H9 (cell line): ENCODE measurements around the gene PCNX3. TPM values are rescaled to one million over a fixed set of nuclear protein-coding genes. Genes with fewer than 3 reads are reported as not detected.

Experiments used
- DNase-seq: peaks from one replicate; pipeline ENCODE4 v3.0.0-alpha.2; 2017
- H2AFZ ChIP-seq: one replicate; pipeline ENCODE4 v1.6.1; 2013; ENCODE audit warnings: mild to moderate bottlenecking, low read length, control low read depth, moderate library complexity
- H2AK5ac ChIP-seq: 2 replicates; pipeline ENCODE4 v1.6.1; 2013; ENCODE audit warnings: low read length, control low read depth, mixed read lengths; ENCODE audit not compliant: insufficient read length
- H2BK120ac ChIP-seq: one replicate; pipeline ENCODE4 v1.6.1; 2013; ENCODE audit warnings: low read depth, mild to moderate bottlenecking, low read length, control low read depth, inconsistent platforms; ENCODE audit not compliant: poor library complexity, severe bottlenecking
- H2BK12ac ChIP-seq: 2 replicates; pipeline ENCODE4 v1.6.1; 2013; ENCODE audit warnings: low read length, control low read depth, mixed read lengths, low read depth; ENCODE audit not compliant: insufficient read length
- H2BK15ac ChIP-seq: 2 replicates; pipeline ENCODE4 v1.6.1; 2013; ENCODE audit warnings: low read depth, low read length, control low read depth
- H2BK20ac ChIP-seq: one replicate; pipeline ENCODE4 v1.6.1; 2013; ENCODE audit warnings: low read depth, mild to moderate bottlenecking, low read length, control low read depth, inconsistent platforms; ENCODE audit not compliant: poor library complexity, severe bottlenecking
- H2BK5ac ChIP-seq: 2 replicates; pipeline ENCODE4 v1.6.1; 2013; ENCODE audit warnings: low read length, control low read depth, mixed read lengths; ENCODE audit not compliant: insufficient read length
- H3K14ac ChIP-seq: 2 replicates; pipeline ENCODE4 v1.6.1; 2013; ENCODE audit warnings: low read length, control low read depth; ENCODE audit not compliant: insufficient read depth
- H3K18ac ChIP-seq: 2 replicates; pipeline ENCODE4 v1.6.1; 2013; ENCODE audit warnings: low read depth, mild to moderate bottlenecking, mixed read lengths, low read length, control low read depth; ENCODE audit not compliant: insufficient read length
- H3K23ac ChIP-seq: 2 replicates; pipeline ENCODE4 v1.6.1; 2013; ENCODE audit warnings: low read length, control low read depth, mixed read lengths, low read depth; ENCODE audit not compliant: insufficient read length
- H3K23me2 ChIP-seq: 2 replicates; pipeline ENCODE4 v1.6.1; 2013; ENCODE audit warnings: low read depth, mild to moderate bottlenecking, mixed read lengths, low read length, control low read depth; ENCODE audit not compliant: insufficient read length, poor library complexity, severe bottlenecking
- H3K27ac ChIP-seq: 2 replicates; pipeline ENCODE4 v1.5.1; 2013; ENCODE audit warnings: low read length, control low read depth, mixed read lengths, low read depth; ENCODE audit not compliant: insufficient read length
- H3K27me3 ChIP-seq: 2 replicates; pipeline ENCODE4 v1.6.1; 2013; ENCODE audit warnings: low read length, control low read depth, inconsistent platforms; ENCODE audit not compliant: insufficient read depth
- H3K4ac ChIP-seq: 2 replicates; pipeline ENCODE4 v1.6.1; 2013; ENCODE audit warnings: low read depth, mild to moderate bottlenecking, control low read depth, inconsistent platforms, low read length, moderate library complexity
- H3K4me1 ChIP-seq: 2 replicates; pipeline ENCODE4 v1.6.1; 2013; ENCODE audit warnings: low read length, control low read depth, inconsistent platforms; ENCODE audit not compliant: insufficient read depth
- H3K4me2 ChIP-seq: 2 replicates; pipeline ENCODE4 v1.6.1; 2013; ENCODE audit warnings: low read length, control low read depth, mixed read lengths; ENCODE audit not compliant: insufficient read length, insufficient read depth
- H3K56ac ChIP-seq: 2 replicates; pipeline ENCODE4 v1.6.1; 2013; ENCODE audit warnings: low read depth, mild to moderate bottlenecking, mixed read lengths, low read length, control low read depth; ENCODE audit not compliant: insufficient read length
- H3K79me1 ChIP-seq: 2 replicates; pipeline ENCODE4 v1.6.1; 2013; ENCODE audit warnings: low read depth, mild to moderate bottlenecking, moderate library complexity, low read length, control low read depth, inconsistent platforms; ENCODE audit not compliant: insufficient read depth, poor library complexity, severe bottlenecking
- H3K79me2 ChIP-seq: 2 replicates; pipeline ENCODE4 v1.6.1; 2013; ENCODE audit warnings: low read length, control low read depth, inconsistent platforms; ENCODE audit not compliant: insufficient read depth
- H3K9ac ChIP-seq: 2 replicates; pipeline ENCODE4 v1.6.1; 2013; ENCODE audit warnings: low read length, control low read depth, mixed read lengths; ENCODE audit not compliant: insufficient read length; ENCODE audit errors: extremely low read depth
- H3K9me3 ChIP-seq: one replicate; pipeline ENCODE4 v1.6.1; 2013; ENCODE audit warnings: low read depth, low read length, inconsistent platforms; ENCODE audit not compliant: control insufficient read depth
- H3T11ph ChIP-seq: one replicate; pipeline ENCODE4 v1.6.1; 2013; ENCODE audit warnings: mild to moderate bottlenecking, low read length, control low read depth, inconsistent platforms
- H4K20me1 ChIP-seq: one replicate; pipeline ENCODE4 v1.6.1; 2013; ENCODE audit not compliant: control insufficient read depth, insufficient read length, insufficient read depth
- H4K5ac ChIP-seq: 2 replicates; pipeline ENCODE4 v1.6.1; 2013; ENCODE audit warnings: low read depth, mild to moderate bottlenecking, mixed read lengths, low read length, control low read depth; ENCODE audit not compliant: insufficient read length
- H4K8ac ChIP-seq: replicated peaks from 2 replicates; pipeline ENCODE4 v1.6.1; 2013; ENCODE audit warnings: low read length, control low read depth, mixed read lengths, low read depth; ENCODE audit not compliant: insufficient read length
- H4K91ac ChIP-seq: 2 replicates; pipeline ENCODE4 v1.6.1; 2013; ENCODE audit warnings: low read depth, mild to moderate bottlenecking, moderate library complexity, mixed read lengths, low read length, control low read depth; ENCODE audit not compliant: insufficient read length
- H3K27ac Mint-ChIP-seq, 3 experiments: 2 replicates in 2 of 3; 3 replicates in 1 of 3; pipeline ENCODE4 v1.8.0; 2020 to 2021; ENCODE audit warnings: mixed read lengths in 3 of 3, mild to moderate bottlenecking in 1 of 3, moderate library complexity in 1 of 3
- H3K27me3 Mint-ChIP-seq: 2 replicates; pipeline ENCODE4 v1.8.0; 2021; ENCODE audit warnings: low read depth, mild to moderate bottlenecking, moderate library complexity, mixed read lengths
- H3K36me3 Mint-ChIP-seq, 3 experiments: 2 replicates in 2 of 3; 3 replicates in 1 of 3; pipeline ENCODE4 v1.8.0; 2020 to 2021; ENCODE audit warnings: low read depth in 3 of 3, mixed read lengths in 3 of 3; ENCODE audit not compliant: insufficient read depth in 1 of 3
- H3K4me1 Mint-ChIP-seq, 2 experiments: 2 replicates each; pipeline ENCODE4 v1.8.0; 2020; ENCODE audit warnings: mixed read lengths in 2 of 2
- H3K4me3 Mint-ChIP-seq, 2 experiments: 2 replicates in 1 of 2; 3 replicates in 1 of 2; pipeline ENCODE4 v1.8.0; 2020 to 2021; ENCODE audit warnings: mild to moderate bottlenecking in 2 of 2, mixed read lengths in 2 of 2, moderate library complexity in 1 of 2
- H3K9me3 Mint-ChIP-seq, 2 experiments: 2 replicates in 1 of 2; 3 replicates in 1 of 2; pipeline ENCODE4 v1.8.0; 2020; ENCODE audit warnings: mild to moderate bottlenecking in 2 of 2, mixed read lengths in 2 of 2, moderate library complexity in 1 of 2
- CTCF ChIP-seq: fragments of 200-600 bp; sonication (generic); conservative IDR thresholded peaks from 3 replicates; pipeline ENCODE4 v1.8.0; 2021; ENCODE audit warnings: antibody characterized with exemption, mild to moderate bottlenecking
- whole genome bisulfite sequencing: extraction: QIAGEN DNeasy Blood & Tissue Kit; methylation state at CpG from one replicate; pipeline ENCODE4 v1.1.7; 2013; ENCODE audit warnings: missing lambda C conversion rate, low lambda C conversion rate, mixed read lengths; ENCODE audit not compliant: insufficient read length; ENCODE audit errors: extremely low coverage; 5-methylcytosine and 5-hydroxymethylcytosine counted together
- total RNA-seq: library from RNA; stranded (reverse); gene quantifications from 2 replicates; pipeline ENCODE4 v1.2.1, GENCODE V29; 2021

Gene PCNX3
- total RNA-seq, 1 experiment from 2014 or later = 50.5 TPM

- Histone ChIP-seq H3K79me2 (no peaks in the 10 kb centered on the region), H3K9ac (no peak overlapping the region), H3K79me1 (no peaks in the 10 kb centered on the region), H2BK15ac (no peak overlapping the region), H3T11ph (no peak overlapping the region), H3K14ac (no peak overlapping the region), H2BK20ac (no peak overlapping the region), H3K27me3 (no peaks in the 10 kb centered on the region; the same call in 1 of the 2 replicates), H2BK120ac (no peak overlapping the region), H4K91ac (no peak overlapping the region), H3K56ac (no peak overlapping the region), H3K4me2 (no peak overlapping the region), H3K4ac (no peak overlapping the region), H3K18ac (no peak overlapping the region), H2AK5ac (no peak overlapping the region), H2BK12ac (no peak overlapping the region), H3K27ac (no peak overlapping the region), H2BK5ac (no peak overlapping the region), H3K23me2 (no peaks in the 10 kb centered on the region), H4K20me1 (no peaks in the 10 kb centered on the region), H3K23ac (no peak overlapping the region), H4K8ac (no peak overlapping the region), H4K5ac (no peak overlapping the region), H2AFZ (no peak overlapping the region), H3K9me3 (no peaks in the 10 kb centered on the region), H3K4me1 (no peaks in the 10 kb centered on the region; the same call in 1 of the 2 replicates)
- no peak for DNase-seq
- Mint-ChIP-seq H3K36me3 (peaks cover 0 to 4% (median 3%) of the 10 kb centered on the region in 3 experiments; a peak in 3 of 7 replicates), H3K27ac (no peak overlapping the region), H3K9me3 (no peaks in the 10 kb centered on the region), H3K27me3 (peaks cover 33% of the 10 kb centered on the region), H3K4me1 (peaks cover 8 to 40% of the 10 kb centered on the region in 2 experiments), H3K4me3 (no peak overlapping the region; a peak in 1 of 5 replicates)
- WGBS = no CpG with 5 or more reads among the region's 9 CpGs
- no peak for TF ChIP-seq CTCF
Observed at GRCh38 chr11:65589444-65590239, 25.9 kb upstream of the PCNX3 start.
